H9 (cell line): Measurements from ENCODE around the gene ZMIZ1. TPM values are rescaled to one million over a fixed set of nuclear protein-coding genes. Genes with fewer than 3 reads are reported as not detected.

Experiments
- DNase-seq: peaks from one replicate; pipeline ENCODE4 v3.0.0-alpha.2; 2017
- H2AFZ ChIP-seq: one replicate; pipeline ENCODE4 v1.6.1; 2013; ENCODE audit warnings: mild to moderate bottlenecking, low read length, control low read depth, moderate library complexity
- H2AK5ac ChIP-seq: 2 replicates; pipeline ENCODE4 v1.6.1; 2013; ENCODE audit warnings: low read length, control low read depth, mixed read lengths; ENCODE audit not compliant: insufficient read length
- H2BK120ac ChIP-seq: one replicate; pipeline ENCODE4 v1.6.1; 2013; ENCODE audit warnings: low read depth, mild to moderate bottlenecking, low read length, control low read depth, inconsistent platforms; ENCODE audit not compliant: poor library complexity, severe bottlenecking
- H2BK12ac ChIP-seq: 2 replicates; pipeline ENCODE4 v1.6.1; 2013; ENCODE audit warnings: low read length, control low read depth, mixed read lengths, low read depth; ENCODE audit not compliant: insufficient read length
- H2BK15ac ChIP-seq: 2 replicates; pipeline ENCODE4 v1.6.1; 2013; ENCODE audit warnings: low read depth, low read length, control low read depth
- H2BK20ac ChIP-seq: one replicate; pipeline ENCODE4 v1.6.1; 2013; ENCODE audit warnings: low read depth, mild to moderate bottlenecking, low read length, control low read depth, inconsistent platforms; ENCODE audit not compliant: poor library complexity, severe bottlenecking
- H2BK5ac ChIP-seq: 2 replicates; pipeline ENCODE4 v1.6.1; 2013; ENCODE audit warnings: low read length, control low read depth, mixed read lengths; ENCODE audit not compliant: insufficient read length
- H3K14ac ChIP-seq: 2 replicates; pipeline ENCODE4 v1.6.1; 2013; ENCODE audit warnings: low read length, control low read depth; ENCODE audit not compliant: insufficient read depth
- H3K18ac ChIP-seq: 2 replicates; pipeline ENCODE4 v1.6.1; 2013; ENCODE audit warnings: low read depth, mild to moderate bottlenecking, mixed read lengths, low read length, control low read depth; ENCODE audit not compliant: insufficient read length
- H3K23ac ChIP-seq: 2 replicates; pipeline ENCODE4 v1.6.1; 2013; ENCODE audit warnings: low read length, control low read depth, mixed read lengths, low read depth; ENCODE audit not compliant: insufficient read length
- H3K23me2 ChIP-seq: 2 replicates; pipeline ENCODE4 v1.6.1; 2013; ENCODE audit warnings: low read depth, mild to moderate bottlenecking, mixed read lengths, low read length, control low read depth; ENCODE audit not compliant: insufficient read length, poor library complexity, severe bottlenecking
- H3K27ac ChIP-seq: 2 replicates; pipeline ENCODE4 v1.5.1; 2013; ENCODE audit warnings: low read length, control low read depth, mixed read lengths, low read depth; ENCODE audit not compliant: insufficient read length
- H3K27me3 ChIP-seq: 2 replicates; pipeline ENCODE4 v1.6.1; 2013; ENCODE audit warnings: low read length, control low read depth, inconsistent platforms; ENCODE audit not compliant: insufficient read depth
- H3K4ac ChIP-seq: 2 replicates; pipeline ENCODE4 v1.6.1; 2013; ENCODE audit warnings: low read depth, mild to moderate bottlenecking, control low read depth, inconsistent platforms, low read length, moderate library complexity
- H3K4me1 ChIP-seq: 2 replicates; pipeline ENCODE4 v1.6.1; 2013; ENCODE audit warnings: low read length, control low read depth, inconsistent platforms; ENCODE audit not compliant: insufficient read depth
- H3K4me2 ChIP-seq: 2 replicates; pipeline ENCODE4 v1.6.1; 2013; ENCODE audit warnings: low read length, control low read depth, mixed read lengths; ENCODE audit not compliant: insufficient read length, insufficient read depth
- H3K56ac ChIP-seq: 2 replicates; pipeline ENCODE4 v1.6.1; 2013; ENCODE audit warnings: low read depth, mild to moderate bottlenecking, mixed read lengths, low read length, control low read depth; ENCODE audit not compliant: insufficient read length
- H3K79me1 ChIP-seq: 2 replicates; pipeline ENCODE4 v1.6.1; 2013; ENCODE audit warnings: low read depth, mild to moderate bottlenecking, moderate library complexity, low read length, control low read depth, inconsistent platforms; ENCODE audit not compliant: insufficient read depth, poor library complexity, severe bottlenecking
- H3K79me2 ChIP-seq: 2 replicates; pipeline ENCODE4 v1.6.1; 2013; ENCODE audit warnings: low read length, control low read depth, inconsistent platforms; ENCODE audit not compliant: insufficient read depth
- H3K9ac ChIP-seq: 2 replicates; pipeline ENCODE4 v1.6.1; 2013; ENCODE audit warnings: low read length, control low read depth, mixed read lengths; ENCODE audit not compliant: insufficient read length; ENCODE audit errors: extremely low read depth
- H3K9me3 ChIP-seq: one replicate; pipeline ENCODE4 v1.6.1; 2013; ENCODE audit warnings: low read depth, low read length, inconsistent platforms; ENCODE audit not compliant: control insufficient read depth
- H3T11ph ChIP-seq: one replicate; pipeline ENCODE4 v1.6.1; 2013; ENCODE audit warnings: mild to moderate bottlenecking, low read length, control low read depth, inconsistent platforms
- H4K20me1 ChIP-seq: one replicate; pipeline ENCODE4 v1.6.1; 2013; ENCODE audit not compliant: control insufficient read depth, insufficient read length, insufficient read depth
- H4K5ac ChIP-seq: 2 replicates; pipeline ENCODE4 v1.6.1; 2013; ENCODE audit warnings: low read depth, mild to moderate bottlenecking, mixed read lengths, low read length, control low read depth; ENCODE audit not compliant: insufficient read length
- H4K8ac ChIP-seq: replicated peaks from 2 replicates; pipeline ENCODE4 v1.6.1; 2013; ENCODE audit warnings: low read length, control low read depth, mixed read lengths, low read depth; ENCODE audit not compliant: insufficient read length
- H4K91ac ChIP-seq: 2 replicates; pipeline ENCODE4 v1.6.1; 2013; ENCODE audit warnings: low read depth, mild to moderate bottlenecking, moderate library complexity, mixed read lengths, low read length, control low read depth; ENCODE audit not compliant: insufficient read length
- H3K27ac Mint-ChIP-seq, 3 experiments: 2 replicates in 2 of 3; 3 replicates in 1 of 3; pipeline ENCODE4 v1.8.0; 2020 to 2021; ENCODE audit warnings: mixed read lengths in 3 of 3, mild to moderate bottlenecking in 1 of 3, moderate library complexity in 1 of 3
- H3K27me3 Mint-ChIP-seq: 2 replicates; pipeline ENCODE4 v1.8.0; 2021; ENCODE audit warnings: low read depth, mild to moderate bottlenecking, moderate library complexity, mixed read lengths
- H3K36me3 Mint-ChIP-seq, 3 experiments: 2 replicates in 2 of 3; 3 replicates in 1 of 3; pipeline ENCODE4 v1.8.0; 2020 to 2021; ENCODE audit warnings: low read depth in 3 of 3, mixed read lengths in 3 of 3; ENCODE audit not compliant: insufficient read depth in 1 of 3
- H3K4me1 Mint-ChIP-seq, 2 experiments: 2 replicates each; pipeline ENCODE4 v1.8.0; 2020; ENCODE audit warnings: mixed read lengths in 2 of 2
- H3K4me3 Mint-ChIP-seq, 2 experiments: 2 replicates in 1 of 2; 3 replicates in 1 of 2; pipeline ENCODE4 v1.8.0; 2020 to 2021; ENCODE audit warnings: mild to moderate bottlenecking in 2 of 2, mixed read lengths in 2 of 2, moderate library complexity in 1 of 2
- H3K9me3 Mint-ChIP-seq, 2 experiments: 2 replicates in 1 of 2; 3 replicates in 1 of 2; pipeline ENCODE4 v1.8.0; 2020; ENCODE audit warnings: mild to moderate bottlenecking in 2 of 2, mixed read lengths in 2 of 2, moderate library complexity in 1 of 2
- CTCF ChIP-seq: fragments of 200-600 bp; sonication (generic); conservative IDR thresholded peaks from 3 replicates; pipeline ENCODE4 v1.8.0; 2021; ENCODE audit warnings: antibody characterized with exemption, mild to moderate bottlenecking
- WGBS: extraction: QIAGEN DNeasy Blood & Tissue Kit; methylation state at CpG from one replicate; pipeline ENCODE4 v1.1.7; 2013; ENCODE audit warnings: missing lambda C conversion rate, low lambda C conversion rate, mixed read lengths; ENCODE audit not compliant: insufficient read length; ENCODE audit errors: extremely low coverage; 5-methylcytosine and 5-hydroxymethylcytosine counted together
- total RNA-seq: library from RNA; stranded (reverse); gene quantifications from 2 replicates; pipeline ENCODE4 v1.2.1, GENCODE V29; 2021

The ZMIZ1 gene
- total RNA-seq, 1 experiment from 2014 or later, result 36.9 TPM

DNA sequence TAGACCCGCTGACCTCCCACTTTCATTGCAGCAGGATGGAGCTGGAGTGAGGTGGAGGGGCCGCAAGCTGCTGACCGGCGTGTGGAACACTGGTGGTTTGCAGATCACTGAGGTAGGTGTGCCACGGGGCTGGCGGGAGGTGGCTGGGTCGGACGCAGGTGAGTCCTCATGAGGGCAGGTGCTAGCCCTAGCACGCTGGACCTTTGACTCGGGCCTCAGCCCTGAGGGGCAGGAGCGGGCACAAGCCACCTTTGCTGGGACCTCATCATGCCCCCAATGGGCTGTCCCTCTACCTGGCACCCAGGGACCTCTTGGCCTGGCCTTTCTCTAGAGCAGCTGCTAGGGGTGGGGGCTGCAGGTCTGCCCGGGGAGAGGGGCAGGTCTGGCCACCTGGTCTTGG lies 93.3 kb downstream of the ZMIZ1 start:
- Histone ChIP-seq H4K20me1 (no peaks in the 10 kb centered on the region), H2BK12ac (no peak overlapping the region), H3K56ac (no peak overlapping the region), H2BK120ac (no peak overlapping the region), H3K4me1 (peaks cover 20% of the 10 kb centered on the region; the same call in 1 of the 2 replicates), H3T11ph (no peak overlapping the region), H3K27me3 (no peaks in the 10 kb centered on the region), H2AFZ (no peak overlapping the region), H2BK15ac (no peak overlapping the region), H2BK5ac (no peak overlapping the region), H3K9me3 (no peaks in the 10 kb centered on the region), H3K9ac (no peak overlapping the region), H2BK20ac (no peak overlapping the region), H2AK5ac (no peak overlapping the region), H4K91ac (no peak overlapping the region), H4K5ac (no peak overlapping the region), H3K14ac (no peak overlapping the region), H3K79me2 (no peaks in the 10 kb centered on the region), H3K23me2 (no peaks in the 10 kb centered on the region), H3K4me2 (no peak overlapping the region), H3K27ac (no peak overlapping the region), H4K8ac (no peak overlapping the region), H3K4ac (no peak overlapping the region), H3K18ac (no peak overlapping the region), H3K23ac (no peak overlapping the region), H3K79me1 (no peaks in the 10 kb centered on the region)
- TF ChIP-seq CTCF, result no peak
- no peak overlapping the region for H3K27ac Mint-ChIP-seq
- H3K9me3 Mint-ChIP-seq, result no peaks in the 10 kb centered on the region
- DNase-seq, result no peak
- H3K36me3 Mint-ChIP-seq, result peaks cover 2% of the 10 kb centered on the region in 3 experiments; a peak in 2 of 7 replicates
- no peaks in the 10 kb centered on the region for H3K27me3 Mint-ChIP-seq
- peaks cover 36 to 45% of the 10 kb centered on the region in 2 experiments for H3K4me1 Mint-ChIP-seq
- H3K4me3 Mint-ChIP-seq, result no peak overlapping the region
- no CpG with 5 or more reads among the region's 12 CpGs for WGBS
